AG04449 (cell line): Measurements from ENCODE around the gene CSAG2.

Experiments
- CTCF ChIA-PET: fragments of 350-600 bp; formaldehyde crosslinking; extraction: SDS; loops from one replicate; lab custom pipeline; 2021; ENCODE audit warnings: antibody characterized with exemption; lab: Yijun Ruan, JAX
- POLR2A ChIA-PET: fragments of 400-600, 350-600 bp; formaldehyde crosslinking; extraction: SDS; loops from one replicate; lab custom pipeline; 2020; ENCODE audit warnings: antibody characterized with exemption, inconsistent platforms; lab: Yijun Ruan, JAX
- DNase-seq: peaks from one replicate; pipeline ENCODE4 v3.0.0-alpha.2; 2010; ENCODE audit warnings: low read depth, low spot score
- H3K4me3 ChIP-seq: 2 replicates; pipeline ENCODE4 v1.5.1; 2011; ENCODE audit warnings: low read depth, mild to moderate bottlenecking, control low read depth, low read length
- TF ChIP-seq, protein P1 (sequence below): IDR thresholded peaks from one replicate; pipeline ENCODE4 v1.5.1; 2011; ENCODE audit warnings: mild to moderate bottlenecking, moderate library complexity, low read length, control low read depth, inconsistent platforms; ENCODE audit not compliant: insufficient read depth; ENCODE audit errors: missing control alignments

CSAG2 gene

GRCh38 chrX:152674135-152674534 lies 34.9 kb downstream of the CSAG2 start:
- ChIA-PET CTCF (no interaction called here), POLR2A (no interaction called here)
- H3K4me3 ChIP-seq, result no peak overlapping the region
- no peak for DNase-seq
- TF ChIP-seq, protein P1, sequence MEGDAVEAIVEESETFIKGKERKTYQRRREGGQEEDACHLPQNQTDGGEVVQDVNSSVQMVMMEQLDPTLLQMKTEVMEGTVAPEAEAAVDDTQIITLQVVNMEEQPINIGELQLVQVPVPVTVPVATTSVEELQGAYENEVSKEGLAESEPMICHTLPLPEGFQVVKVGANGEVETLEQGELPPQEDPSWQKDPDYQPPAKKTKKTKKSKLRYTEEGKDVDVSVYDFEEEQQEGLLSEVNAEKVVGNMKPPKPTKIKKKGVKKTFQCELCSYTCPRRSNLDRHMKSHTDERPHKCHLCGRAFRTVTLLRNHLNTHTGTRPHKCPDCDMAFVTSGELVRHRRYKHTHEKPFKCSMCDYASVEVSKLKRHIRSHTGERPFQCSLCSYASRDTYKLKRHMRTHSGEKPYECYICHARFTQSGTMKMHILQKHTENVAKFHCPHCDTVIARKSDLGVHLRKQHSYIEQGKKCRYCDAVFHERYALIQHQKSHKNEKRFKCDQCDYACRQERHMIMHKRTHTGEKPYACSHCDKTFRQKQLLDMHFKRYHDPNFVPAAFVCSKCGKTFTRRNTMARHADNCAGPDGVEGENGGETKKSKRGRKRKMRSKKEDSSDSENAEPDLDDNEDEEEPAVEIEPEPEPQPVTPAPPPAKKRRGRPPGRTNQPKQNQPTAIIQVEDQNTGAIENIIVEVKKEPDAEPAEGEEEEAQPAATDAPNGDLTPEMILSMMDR, result no peak

DNA sequence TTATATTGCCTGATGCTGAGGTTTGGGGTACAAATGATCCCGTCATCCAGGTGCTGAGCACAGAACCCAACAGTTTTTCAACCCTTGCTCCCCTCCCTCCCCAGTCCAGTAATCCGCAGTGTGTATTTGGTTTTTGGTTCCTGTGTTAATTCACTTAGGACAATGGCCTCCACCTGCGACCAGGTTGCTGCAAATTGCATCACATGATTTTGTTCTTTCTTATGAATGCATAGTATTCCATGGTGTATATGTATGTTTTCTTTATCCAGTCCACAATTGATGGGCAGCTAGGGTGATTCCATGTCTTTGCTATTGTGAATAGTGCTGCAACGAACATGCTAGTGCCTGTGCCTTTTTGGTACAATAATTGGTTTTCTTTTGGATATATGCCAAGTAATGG lies 46.0 kb downstream of the CSAG2 start:
- TF ChIP-seq, protein P1, result no peak
- no peak for DNase-seq
- ChIA-PET CTCF (interaction anchor here (1.5 kb wide), 1 partner anchor 22 kb away, joined by 3 read pairs; no protein-coding TSS in a partner anchor), POLR2A (no interaction called here)
- H3K4me3 ChIP-seq, result no peak overlapping the region

- TF ChIP-seq, protein P1, result no peak
- H3K4me3 ChIP-seq, result no peak overlapping the region
- CTCF ChIA-PET, result no interaction called here
- no peak for DNase-seq
- POLR2A ChIA-PET, result no interaction called here
Measured at GRCh38 chrX:152658302-152658701, 50.8 kb downstream of the CSAG2 start.
